ENCODE results near the gene ABHD15. TPM values are rescaled to one million over a fixed set of nuclear protein-coding genes. Genes with fewer than 3 reads are reported as not detected.

Gene ABHD15
- total RNA-seq, 3 donors from 2014 or later = 7.9 to 29.3 (median 9.8) TPM

- intact Hi-C loops (cut with DNase I; ENCODE audit: low total_unique reads) = no loop called here
- peak within 1 kb of the TSS; percentile 68 to 94 (median 78) for H3K4me3 ChIP-seq
- peaks cover 7 to 36% of the 10 kb centered on the region in 2 donors for H3K4me1 ChIP-seq
- no peaks in the 10 kb centered on the region for H3K9me3 ChIP-seq
- TF ChIP-seq POLR2AphosphoS5 (IDR thresholded peaks at IDR 0.05) = peak in 2 of 3 donors; percentile 13 to 34
- no peak for TF ChIP-seq CTCF (IDR thresholded peaks at IDR 0.05)
- peak within 1 kb of the TSS; percentile 76 to 78 for H3K27ac ChIP-seq
- peak in 1 of 2 donors; percentile 79 for DNase-seq (ENCODE audit: low spot score in 2 of 2)
- no peaks in the 10 kb centered on the region for H3K36me3 ChIP-seq
- H3K27me3 ChIP-seq = no peaks in the 10 kb centered on the region
These were observed 22.9 kb upstream of the ABHD15 start, which contains the start of gene GIT1 for GRCh38 chr17:29589524-29590410. Gene GIT1 (minus strand): TSS chr17:29589648. CDS start chr17:29589378, 270 bp downstream.

- H3K27ac ChIP-seq = peak overlapping the region; percentile 56 to 78
- DNase-seq (ENCODE audit: low spot score in 2 of 2) = no peak
- no peaks in the 10 kb centered on the region for H3K9me3 ChIP-seq
- intact Hi-C loops (cut with DNase I; ENCODE audit: low total_unique reads) = no loop called here
- H3K27me3 ChIP-seq = no peaks in the 10 kb centered on the region
- H3K36me3 ChIP-seq = no peaks in the 10 kb centered on the region
- H3K4me1 ChIP-seq = peaks cover 7 to 36% of the 10 kb centered on the region in 2 donors
- TF ChIP-seq POLR2AphosphoS5 (IDR thresholded peaks at IDR 0.05) (no peak), CTCF (IDR thresholded peaks at IDR 0.05) (peak in 2 of 3 donors; percentile 8 to 16), POLR2A (IDR thresholded peaks at IDR 0.05) (no peak)
- H3K4me3 ChIP-seq = peak overlapping the region; percentile 68 to 94 (median 78)
These were observed 21.9 kb upstream of the ABHD15 start for GRCh38 chr17:29588562-29589411.

- intact Hi-C loops (cut with DNase I; ENCODE audit: low total_unique reads) = no loop called here
- no peak for TF ChIP-seq POLR2AphosphoS5 (IDR thresholded peaks at IDR 0.05)
- no peak for TF ChIP-seq CTCF (IDR thresholded peaks at IDR 0.05)
- TF ChIP-seq POLR2A (IDR thresholded peaks at IDR 0.05) = no peak
- Histone ChIP-seq H3K36me3 (no peaks in the 10 kb centered on the region), H3K9me3 (no peaks in the 10 kb centered on the region), H3K4me3 (peak overlapping the region; percentile 68 to 94 (median 78)), H3K27me3 (no peaks in the 10 kb centered on the region), H3K4me1 (peaks cover 7 to 36% of the 10 kb centered on the region in 2 donors), H3K27ac (peak overlapping the region; percentile 56 to 78)
- no peak for DNase-seq (ENCODE audit: low spot score in 2 of 2)
These were observed 21.3 kb upstream of the ABHD15 start for GRCh38 chr17:29588017-29588561.

- Histone ChIP-seq H3K36me3 (no peaks in the 10 kb centered on the region), H3K4me1 (peaks cover 7 to 33% of the 10 kb centered on the region in 2 donors), H3K27me3 (no peaks in the 10 kb centered on the region), H3K9me3 (no peaks in the 10 kb centered on the region), H3K4me3 (peak overlapping the region; percentile 68 to 94 (median 78)), H3K27ac (peak overlapping the region; percentile 56 to 78)
- DNase-seq (ENCODE audit: low spot score in 2 of 2) = no peak
- TF ChIP-seq CTCF (IDR thresholded peaks at IDR 0.05) = no peak
- no peak for TF ChIP-seq POLR2A (IDR thresholded peaks at IDR 0.05)
- TF ChIP-seq POLR2AphosphoS5 (IDR thresholded peaks at IDR 0.05) = no peak
- intact Hi-C loops (cut with DNase I; ENCODE audit: low total_unique reads) = no loop called here
These were observed 20.8 kb upstream of the ABHD15 start for GRCh38 chr17:29587591-29587990.
